Fibroblast of lung (primary cell): ENCODE measurements around the gene MTHFSD. TPM values are rescaled to one million over a fixed set of nuclear protein-coding genes. Genes with fewer than 3 reads are reported as not detected.

Experiments
- DNase-seq, 2 donors: peaks; one replicate each; pipeline versions ENCODE4 v3.0.0 to v3.0.0-alpha.2; 2010; ENCODE audit warnings: low read depth in 2 of 2
- H2AFZ ChIP-seq: 2 replicates; pipeline ENCODE4 v1.5.1; 2012; ENCODE audit warnings: low read length, control low read depth, inconsistent platforms
- H3K27ac ChIP-seq: 2 replicates; pipeline ENCODE4 v1.5.1; 2011; ENCODE audit warnings: low read length, control low read depth; ENCODE audit not compliant: insufficient read depth
- H3K27me3 ChIP-seq: 2 replicates; pipeline ENCODE4 v1.5.1; 2011; ENCODE audit warnings: mild to moderate bottlenecking, low read length; ENCODE audit not compliant: control insufficient read depth, insufficient read depth
- H3K36me3 ChIP-seq: 2 replicates; pipeline ENCODE4 v1.5.1; 2011; ENCODE audit warnings: low read length; ENCODE audit not compliant: control insufficient read depth, insufficient read depth
- H3K4me1 ChIP-seq: 2 replicates; pipeline ENCODE4 v1.5.1; 2011; ENCODE audit warnings: low read length; ENCODE audit not compliant: control insufficient read depth, insufficient read depth; ENCODE audit errors: extremely low read depth
- H3K4me2 ChIP-seq: 2 replicates; pipeline ENCODE4 v1.5.1; 2011; ENCODE audit warnings: low read length, control low read depth; ENCODE audit not compliant: insufficient read depth; ENCODE audit errors: extremely low read depth
- H3K4me3 ChIP-seq, 4 experiments: fragments of 200-600 bp in 1 of 4; sonication (generic) in 1 of 4; replicated peaks in 1 of 4; 2 replicates each; pipeline ENCODE4 v1.5.1; 2011 to 2016; ENCODE audit warnings: low read length in 4 of 4, low read depth in 3 of 4, mild to moderate bottlenecking in 3 of 4, control low read depth in 2 of 4, inconsistent platforms in 1 of 4, mixed read lengths in 1 of 4; ENCODE audit not compliant: insufficient read depth in 1 of 4; ENCODE audit errors: control extremely low read depth in 1 of 4
- H3K79me2 ChIP-seq: 2 replicates; pipeline ENCODE4 v1.5.1; 2012; ENCODE audit warnings: mild to moderate bottlenecking, low read length, inconsistent platforms; ENCODE audit not compliant: control insufficient read depth, insufficient read depth
- H3K9ac ChIP-seq: 2 replicates; pipeline ENCODE4 v1.5.1; 2011; ENCODE audit warnings: mild to moderate bottlenecking, low read length, control low read depth; ENCODE audit not compliant: insufficient read depth
- H3K9me3 ChIP-seq: 2 replicates; pipeline ENCODE4 v1.5.1; 2012; ENCODE audit warnings: low read depth, low read length; ENCODE audit not compliant: control insufficient read depth, insufficient read depth
- H4K20me1 ChIP-seq: 2 replicates; pipeline ENCODE4 v1.5.1; 2011; ENCODE audit warnings: low read length; ENCODE audit not compliant: control insufficient read depth, insufficient read depth; ENCODE audit errors: extremely low read depth
- EZH2 ChIP-seq: IDR thresholded peaks from 2 replicates; pipeline ENCODE4 v1.5.1; 2012; ENCODE audit warnings: low read length, control low read depth, mild to moderate bottlenecking; ENCODE audit errors: missing control alignments
- polyA plus RNA-seq, 2 donors: library from polyadenylated mRNA; depleted of rRNA in 1 of 2; stranded (reverse) in 1 of 2; unstranded in 1 of 2; fragments of >200 nt; gene quantifications; 2 replicates each; pipeline ENCODE4 v1.2.1, GENCODE V29; 2011 to 2012; ENCODE audit warnings: missing spikeins in 1 of 2
- total RNA-seq: library from RNA; depleted of rRNA; stranded (reverse); fragments of >200 nt; gene quantifications from 2 replicates; pipeline ENCODE4 v1.2.1, GENCODE V29; 2014
- TF ChIP-seq, protein P1 (sequence below), 2 donors: IDR thresholded peaks in 1 of 2; conservative IDR thresholded peaks in 1 of 2; 1 replicate in 1 of 2; 2 replicates in 1 of 2; pipeline ENCODE4 v1.5.1; 2011 to 2012; ENCODE audit warnings: low read length in 2 of 2, control low read depth in 1 of 2, inconsistent platforms in 1 of 2, low read depth in 1 of 2, mild to moderate bottlenecking in 1 of 2

Gene MTHFSD
- total and polyA plus RNA-seq, 2 donors (not counting 1 experiment from before 2014, with no cell fraction given), result 13.1 to 19.3 TPM

DNA sequence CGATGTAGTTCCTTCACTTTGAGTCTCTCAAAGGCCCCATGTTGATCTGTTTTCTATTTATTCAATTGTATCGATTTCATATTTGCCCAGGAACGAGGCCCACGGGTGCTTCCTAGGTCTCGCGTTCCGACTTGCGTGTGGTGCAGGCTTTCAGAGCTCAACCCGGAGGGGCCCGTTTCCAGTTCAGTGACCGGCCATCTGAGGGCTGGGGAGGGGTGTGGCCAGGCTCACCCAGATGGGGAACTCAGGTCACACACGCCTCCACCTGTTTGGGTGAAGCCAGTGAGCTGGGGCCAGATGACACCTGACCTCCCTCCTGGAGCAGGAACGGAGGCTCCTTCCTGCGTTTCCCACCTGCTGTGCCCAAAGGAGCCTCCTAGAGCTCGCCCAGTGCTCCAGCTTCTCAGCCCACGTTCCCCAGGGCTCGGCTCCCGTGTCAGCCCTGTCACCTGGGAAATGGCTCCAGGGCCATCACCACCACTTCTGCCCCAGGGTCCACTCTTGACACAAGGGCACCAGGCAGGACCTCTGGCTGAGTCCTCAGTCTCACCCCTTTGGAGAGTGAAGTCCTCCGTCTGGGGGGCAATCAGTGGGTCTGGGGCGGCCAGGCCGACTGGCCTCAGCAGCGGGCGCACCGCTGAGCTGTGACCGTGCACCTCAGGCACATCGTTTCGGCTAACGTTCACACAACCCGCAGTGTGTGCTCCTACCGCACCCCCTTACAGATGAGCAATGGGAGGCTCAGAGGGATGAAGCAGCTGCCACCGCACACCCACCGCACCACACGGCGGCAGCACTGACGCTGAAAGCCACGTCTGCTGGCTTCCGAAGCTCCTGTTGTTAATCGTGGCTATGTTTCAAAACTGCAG lies 26.7 kb downstream of the MTHFSD start:
- H3K36me3 ChIP-seq, result peaks cover 3% of the 10 kb centered on the region
- H3K79me2 ChIP-seq, result no peaks in the 10 kb centered on the region
- H3K4me3 ChIP-seq, result no peak overlapping the region
- DNase-seq, result no peak
- no peaks in the 10 kb centered on the region for H3K9me3 ChIP-seq
- H2AFZ ChIP-seq, result no peak overlapping the region
- no peak for TF ChIP-seq EZH2
- TF ChIP-seq, protein P1, sequence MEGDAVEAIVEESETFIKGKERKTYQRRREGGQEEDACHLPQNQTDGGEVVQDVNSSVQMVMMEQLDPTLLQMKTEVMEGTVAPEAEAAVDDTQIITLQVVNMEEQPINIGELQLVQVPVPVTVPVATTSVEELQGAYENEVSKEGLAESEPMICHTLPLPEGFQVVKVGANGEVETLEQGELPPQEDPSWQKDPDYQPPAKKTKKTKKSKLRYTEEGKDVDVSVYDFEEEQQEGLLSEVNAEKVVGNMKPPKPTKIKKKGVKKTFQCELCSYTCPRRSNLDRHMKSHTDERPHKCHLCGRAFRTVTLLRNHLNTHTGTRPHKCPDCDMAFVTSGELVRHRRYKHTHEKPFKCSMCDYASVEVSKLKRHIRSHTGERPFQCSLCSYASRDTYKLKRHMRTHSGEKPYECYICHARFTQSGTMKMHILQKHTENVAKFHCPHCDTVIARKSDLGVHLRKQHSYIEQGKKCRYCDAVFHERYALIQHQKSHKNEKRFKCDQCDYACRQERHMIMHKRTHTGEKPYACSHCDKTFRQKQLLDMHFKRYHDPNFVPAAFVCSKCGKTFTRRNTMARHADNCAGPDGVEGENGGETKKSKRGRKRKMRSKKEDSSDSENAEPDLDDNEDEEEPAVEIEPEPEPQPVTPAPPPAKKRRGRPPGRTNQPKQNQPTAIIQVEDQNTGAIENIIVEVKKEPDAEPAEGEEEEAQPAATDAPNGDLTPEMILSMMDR (conservative IDR thresholded peaks at IDR 0.05 in 1 of 2, IDR thresholded peaks at IDR 0.05 in 1 of 2; ENCODE audit: low read depth in 1 of 2, low read length in 2 of 2), result no peak
- H3K9ac ChIP-seq, result no peak overlapping the region
- no peak overlapping the region for H3K4me2 ChIP-seq
- no peaks in the 10 kb centered on the region for H3K27me3 ChIP-seq
- no peaks in the 10 kb centered on the region for H3K4me1 ChIP-seq
- no peaks in the 10 kb centered on the region for H4K20me1 ChIP-seq
- H3K27ac ChIP-seq, result no peak overlapping the region

- no peak overlapping the region for H3K4me3 ChIP-seq
- TF ChIP-seq, protein P1 (conservative IDR thresholded peaks at IDR 0.05 in 1 of 2, IDR thresholded peaks at IDR 0.05 in 1 of 2; ENCODE audit: low read depth in 1 of 2, low read length in 2 of 2), result no peak
- H3K4me2 ChIP-seq, result no peak overlapping the region
- H3K27ac ChIP-seq, result no peak overlapping the region
- H2AFZ ChIP-seq, result no peak overlapping the region
- no peaks in the 10 kb centered on the region for H3K27me3 ChIP-seq
- no peaks in the 10 kb centered on the region for H3K9me3 ChIP-seq
- DNase-seq, result no peak
- no peak overlapping the region for H3K9ac ChIP-seq
- no peaks in the 10 kb centered on the region for H3K4me1 ChIP-seq
- peaks cover 3% of the 10 kb centered on the region for H3K36me3 ChIP-seq
- H4K20me1 ChIP-seq, result no peaks in the 10 kb centered on the region
- H3K79me2 ChIP-seq, result no peaks in the 10 kb centered on the region
These were observed 27.7 kb downstream of the MTHFSD start for GRCh38 chr16:86527366-86527765.

- Histone ChIP-seq H3K79me2 (no peaks in the 10 kb centered on the region), H3K4me3 (no peak overlapping the region)
These were observed 29.3 kb downstream of the MTHFSD start for GRCh38 chr16:86525696-86526095.

More at GRCh38 chr16:86525696-86526095, 29.3 kb downstream of the MTHFSD start:
- no peaks in the 10 kb centered on the region for H3K9me3 ChIP-seq
- H4K20me1 ChIP-seq, result no peaks in the 10 kb centered on the region
- no peak overlapping the region for H2AFZ ChIP-seq
- H3K4me1 ChIP-seq, result peaks cover 2% of the 10 kb centered on the region
- TF ChIP-seq EZH2, result no peak
- TF ChIP-seq, protein P1 (conservative IDR thresholded peaks at IDR 0.05 in 1 of 2, IDR thresholded peaks at IDR 0.05 in 1 of 2; ENCODE audit: low read depth in 1 of 2, low read length in 2 of 2), result no peak
- no peak overlapping the region for H3K4me2 ChIP-seq
- H3K27ac ChIP-seq, result no peak overlapping the region
- no peak for DNase-seq
- H3K27me3 ChIP-seq, result no peaks in the 10 kb centered on the region
- no peaks in the 10 kb centered on the region for H3K36me3 ChIP-seq
- no peak overlapping the region for H3K9ac ChIP-seq
